ENCODE measurements around the gene PIGC.

Gene PIGC

DNA sequence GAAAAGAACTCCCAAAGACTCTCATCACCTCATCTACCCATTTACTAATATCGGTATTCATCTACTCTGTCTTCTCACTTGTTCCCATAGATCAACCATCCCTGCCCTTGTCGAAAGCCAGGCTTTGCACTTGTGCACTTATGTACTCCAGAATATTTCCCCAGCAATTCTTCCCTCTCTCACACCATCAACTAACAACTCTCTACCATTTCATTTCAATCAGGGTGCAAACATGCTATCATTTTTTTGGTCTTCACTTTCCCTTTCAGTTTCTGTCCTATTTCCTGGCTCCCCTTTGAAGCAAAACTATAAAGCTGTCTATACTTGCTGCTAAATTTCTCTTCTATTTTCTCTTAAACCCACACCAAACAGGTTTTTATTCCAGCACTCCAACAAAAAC lies 16.7 kb downstream of the PIGC start:
- DNase-seq, result no peak

DNA sequence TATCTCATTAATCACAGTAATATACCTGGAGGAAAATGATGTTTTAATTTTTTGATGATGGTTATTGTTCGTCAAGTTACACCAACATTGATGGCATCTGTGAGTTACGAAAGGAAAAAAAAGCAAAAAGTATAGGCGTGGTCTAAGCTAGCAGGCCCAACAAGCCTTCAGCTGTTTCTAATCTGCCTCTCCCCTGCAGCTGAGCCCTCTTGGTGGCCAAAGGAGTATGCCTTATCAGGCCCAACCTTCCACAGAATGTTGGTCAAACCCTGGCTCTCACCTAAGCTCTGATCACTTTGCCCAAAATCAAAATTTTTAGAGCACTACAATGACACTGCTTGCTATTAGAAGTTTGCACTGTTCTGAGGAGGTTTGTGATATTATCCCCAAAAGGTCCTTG lies 18.5 kb downstream of the PIGC start:
- DNase-seq, result no peak

DNA sequence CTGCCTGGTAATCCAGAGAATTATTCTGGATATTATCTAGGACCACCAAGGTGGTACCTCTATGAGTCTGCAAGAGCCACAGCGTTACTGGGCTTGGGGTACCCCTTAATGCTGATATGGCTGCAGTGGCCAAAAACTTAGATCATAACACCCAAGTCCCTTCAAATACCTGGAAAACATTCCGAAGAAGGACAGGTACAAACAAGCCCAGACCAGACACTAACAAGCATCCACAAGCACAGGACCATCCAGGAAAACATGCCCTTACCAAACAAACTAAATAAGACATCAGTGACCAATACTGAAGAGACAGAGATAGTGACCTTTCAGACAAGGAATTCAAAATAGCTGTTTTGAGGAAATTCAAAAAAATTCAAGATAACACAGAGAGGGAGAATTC lies 20.5 kb downstream of the PIGC start:
- DNase-seq, result no peak

DNA sequence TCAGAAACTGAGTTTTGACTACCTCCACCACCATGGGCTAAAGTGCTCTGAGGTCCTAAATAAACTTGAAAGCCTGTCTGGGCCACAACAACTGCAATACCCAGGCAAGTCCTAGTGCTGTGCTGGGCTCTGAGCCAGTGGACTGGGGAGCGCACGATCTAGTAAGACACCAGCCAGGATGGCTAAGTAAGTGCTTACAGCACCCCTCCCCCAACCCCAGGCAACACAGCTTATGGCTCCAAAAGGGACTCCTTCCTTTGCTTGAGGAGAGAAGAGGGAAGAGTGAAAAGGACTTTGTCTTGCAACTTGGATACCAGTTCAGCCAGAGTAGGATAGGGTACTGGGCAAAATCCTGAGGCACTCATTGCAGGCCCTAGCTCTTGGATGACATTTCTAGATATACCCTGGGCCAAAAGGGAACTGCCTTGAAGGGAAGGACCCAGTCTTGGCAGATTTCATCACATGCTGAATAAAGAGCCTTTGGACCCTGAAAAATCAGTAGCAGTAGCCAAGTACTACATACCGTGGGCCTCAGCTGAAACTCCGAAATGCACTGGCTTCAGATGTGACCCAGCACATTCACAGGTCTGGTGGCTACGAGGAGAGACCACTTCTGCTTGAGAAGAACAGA lies 21.8 kb downstream of the PIGC start:
- DNase-seq, result no peak

DNA sequence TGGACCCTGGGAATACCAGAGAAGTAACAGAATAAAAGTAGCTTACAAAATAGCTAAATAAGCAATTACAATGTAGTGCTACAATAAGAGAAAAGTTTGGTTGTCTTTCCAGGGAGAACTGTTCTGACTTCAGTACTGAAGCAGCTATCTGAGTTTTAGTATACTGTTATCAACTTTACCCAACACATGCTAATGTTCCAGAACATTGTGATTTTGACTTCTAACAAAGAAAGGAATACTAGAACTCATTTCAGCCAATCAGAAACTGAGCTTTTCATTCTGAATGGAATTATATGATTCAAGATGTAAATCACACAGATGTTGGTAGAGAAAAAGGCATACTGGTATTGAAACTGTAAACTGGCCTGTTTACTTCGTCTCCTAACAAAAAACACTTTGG lies 23.5 kb downstream of the PIGC start, which contains the start of gene C1orf105:
C1orf105 (plus strand) TSS at position 301 of the 400 bp plus-strand sequence. CDS start 201 bp downstream, outside the sequence.
- no peak for DNase-seq

DNA sequence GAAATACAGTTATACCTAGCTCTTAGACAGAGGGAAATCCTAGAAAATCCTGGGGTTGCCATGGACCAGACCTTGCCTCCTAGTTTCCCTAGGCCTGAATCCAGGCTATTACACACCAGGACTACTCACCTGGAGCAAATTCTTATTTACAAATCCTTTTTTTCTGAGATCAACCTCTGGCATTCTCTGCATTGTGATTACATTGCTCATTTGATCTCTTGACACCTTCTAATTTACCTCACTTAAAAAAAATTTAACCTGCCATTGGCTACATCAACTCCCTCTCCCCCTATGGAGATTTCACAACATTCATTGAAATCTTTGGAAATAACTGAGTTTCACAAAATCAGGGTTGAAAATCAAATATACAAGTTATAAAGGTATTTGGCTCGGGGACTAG lies 26.3 kb downstream of the PIGC start:
- DNase-seq, result peak; percentile 93

DNA sequence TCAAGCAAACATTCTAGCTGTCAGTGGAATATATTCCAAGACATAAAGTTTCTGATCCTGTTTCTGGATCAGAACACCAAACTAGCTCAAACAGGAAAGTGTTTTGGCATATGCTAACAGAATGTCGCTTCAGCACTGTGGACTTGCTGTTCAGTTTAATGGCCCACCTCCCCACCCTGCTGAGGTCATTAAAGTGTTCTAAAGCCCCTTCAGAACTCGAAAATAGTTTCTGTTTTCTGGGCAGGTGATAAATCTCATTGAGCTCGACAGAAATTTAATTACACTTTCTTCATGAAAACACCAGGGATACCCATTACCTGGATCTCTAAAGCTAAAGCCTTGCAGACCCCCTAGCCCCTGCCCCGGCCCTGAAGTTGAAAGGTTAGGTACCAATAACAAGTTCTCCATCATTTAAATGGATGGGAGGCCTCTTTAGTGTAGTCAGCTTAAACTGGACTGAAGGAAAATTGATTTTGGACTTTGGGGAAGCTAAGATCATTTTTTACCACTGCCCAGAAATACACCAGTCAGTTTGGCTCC lies 27.3 kb downstream of the PIGC start:
- DNase-seq, result no peak

DNA sequence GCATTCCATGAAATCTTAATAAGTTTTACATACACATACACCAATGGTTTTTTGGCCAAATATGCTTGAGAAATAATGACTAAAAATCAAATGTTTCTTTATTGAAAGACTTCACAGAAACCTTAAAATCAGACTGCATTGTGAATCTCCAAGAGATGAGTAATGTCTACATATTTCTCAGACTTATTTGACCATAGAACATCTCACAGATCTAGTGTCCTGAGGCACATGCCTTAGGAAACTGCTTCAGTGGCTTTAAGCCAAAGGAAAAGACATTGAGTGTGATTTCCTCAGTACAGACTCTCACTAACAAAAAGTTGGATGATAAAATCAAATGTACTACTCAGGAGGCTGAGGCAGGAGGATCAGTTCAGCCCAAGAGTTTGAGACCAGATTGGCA lies 29.5 kb downstream of the PIGC start:
- peak; percentile 26 for DNase-seq

DNA sequence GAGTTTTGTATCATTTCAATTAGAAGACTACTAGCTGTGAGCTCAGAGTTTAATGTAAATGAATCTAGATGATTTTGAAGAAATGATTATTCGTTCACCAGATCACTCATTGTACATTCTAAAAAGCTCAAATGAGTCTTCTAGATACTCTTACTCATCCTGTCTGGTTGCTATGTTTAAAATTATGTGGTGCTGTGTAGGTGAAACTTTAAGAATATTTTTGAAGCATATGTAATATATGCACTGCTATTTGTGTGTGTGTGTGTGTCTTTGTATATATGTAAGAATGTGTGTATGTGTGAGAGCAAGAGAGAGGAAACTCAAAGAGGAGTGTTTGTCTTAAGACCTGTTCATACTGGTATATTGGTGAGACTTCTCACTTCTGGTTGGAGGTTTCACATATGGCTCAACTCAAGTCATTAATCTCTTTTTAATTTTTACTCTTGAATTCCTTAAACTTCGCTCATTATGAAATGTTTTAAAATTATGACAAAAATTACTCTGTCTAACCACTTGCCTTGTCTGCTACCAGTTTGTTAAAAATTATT lies 32.0 kb downstream of the PIGC start:
- DNase-seq, result no peak

DNA sequence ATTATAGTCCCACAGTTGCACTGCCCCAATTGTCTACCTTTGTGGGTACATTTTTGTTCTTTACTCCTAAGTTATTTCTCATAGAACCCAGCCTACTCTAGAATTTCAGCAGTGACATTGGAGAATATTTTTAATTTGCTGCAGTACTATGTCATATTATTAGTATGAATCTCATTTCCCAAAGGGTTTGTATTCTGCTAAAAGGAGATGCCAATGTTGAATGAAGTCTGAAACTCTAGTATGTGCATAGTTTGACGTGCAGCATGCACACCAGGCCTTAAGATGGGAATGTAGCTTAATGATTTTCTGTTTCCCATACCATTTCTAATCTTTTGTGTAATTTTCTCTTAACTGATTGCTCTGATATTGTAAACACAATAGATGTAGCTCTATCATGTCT lies 33.8 kb downstream of the PIGC start:
- DNase-seq, result no peak

DNA sequence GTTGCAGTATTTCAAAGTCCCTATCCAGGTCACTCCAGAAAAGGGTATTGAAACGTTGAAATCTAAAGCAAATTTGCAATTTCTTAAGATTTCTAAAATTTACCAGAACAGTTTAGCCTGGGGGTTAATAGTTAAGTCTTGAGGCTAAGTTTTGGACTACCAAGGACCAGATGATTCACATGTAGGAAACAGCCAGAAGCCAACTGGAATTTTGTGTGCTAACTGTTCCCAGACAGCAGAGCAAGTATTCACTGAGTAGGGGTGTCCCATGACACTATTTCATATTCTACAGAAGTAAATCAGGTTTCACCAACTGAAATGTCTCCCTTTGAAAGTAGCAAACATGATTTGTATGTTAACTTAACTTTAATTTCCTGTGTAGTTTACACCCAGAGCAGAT lies 34.9 kb downstream of the PIGC start:
- no peak for DNase-seq

DNA sequence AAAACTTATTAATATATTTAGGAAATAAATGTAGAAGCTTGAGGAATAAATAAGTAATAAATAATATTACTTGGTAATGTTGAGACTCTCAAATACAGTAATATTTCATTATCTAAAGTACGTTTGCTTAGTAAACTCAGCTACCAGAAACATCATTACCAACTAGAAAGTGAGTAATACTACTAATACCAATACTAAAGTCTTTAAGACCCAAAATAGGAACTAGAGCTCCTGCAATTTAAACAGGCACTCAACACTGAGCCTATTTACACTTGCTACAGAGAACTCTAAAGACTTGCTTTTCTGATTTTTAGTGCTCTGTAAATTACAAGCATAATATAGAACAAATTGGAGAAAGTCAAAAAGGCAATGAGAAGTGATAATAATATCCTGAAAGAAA lies 36.9 kb downstream of the PIGC start:
- no peak for DNase-seq

DNA sequence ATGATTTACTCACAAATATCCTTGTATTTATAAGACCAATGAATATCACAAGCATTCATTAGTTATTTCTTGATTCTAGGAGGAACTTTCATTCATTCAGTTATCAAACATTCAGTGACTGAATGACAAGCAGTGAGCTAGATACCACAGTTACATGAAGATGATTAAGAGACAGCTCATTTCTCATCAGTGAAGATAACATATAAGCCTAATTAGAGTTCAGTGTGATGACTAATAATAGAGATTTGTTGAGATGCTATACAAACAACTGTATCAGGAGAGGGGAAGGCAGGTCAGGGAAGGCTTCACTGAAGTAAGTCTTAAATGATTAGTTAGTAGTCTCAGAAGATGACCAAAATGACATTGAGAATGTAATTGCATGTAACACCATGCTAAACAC lies 38.0 kb downstream of the PIGC start:
- no peak for DNase-seq

DNA sequence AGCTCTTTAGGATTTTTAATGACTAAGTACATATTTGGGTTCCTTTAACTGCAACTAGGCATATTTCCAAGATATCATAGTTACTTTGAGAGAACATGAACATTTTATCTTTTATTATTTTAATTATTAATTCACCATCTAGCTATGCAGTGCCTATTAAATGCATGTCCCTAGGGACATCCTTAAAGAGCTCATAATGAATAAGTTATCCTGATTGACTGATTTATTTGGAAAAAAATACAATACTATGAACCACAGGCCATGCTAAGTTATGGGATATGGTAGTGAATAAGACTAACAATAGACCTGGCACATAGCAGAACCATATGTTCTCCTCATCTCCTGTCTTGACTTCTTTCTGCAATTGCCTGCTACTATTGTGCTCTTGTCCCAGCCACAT lies 39.7 kb downstream of the PIGC start:
- DNase-seq, result no peak

DNA sequence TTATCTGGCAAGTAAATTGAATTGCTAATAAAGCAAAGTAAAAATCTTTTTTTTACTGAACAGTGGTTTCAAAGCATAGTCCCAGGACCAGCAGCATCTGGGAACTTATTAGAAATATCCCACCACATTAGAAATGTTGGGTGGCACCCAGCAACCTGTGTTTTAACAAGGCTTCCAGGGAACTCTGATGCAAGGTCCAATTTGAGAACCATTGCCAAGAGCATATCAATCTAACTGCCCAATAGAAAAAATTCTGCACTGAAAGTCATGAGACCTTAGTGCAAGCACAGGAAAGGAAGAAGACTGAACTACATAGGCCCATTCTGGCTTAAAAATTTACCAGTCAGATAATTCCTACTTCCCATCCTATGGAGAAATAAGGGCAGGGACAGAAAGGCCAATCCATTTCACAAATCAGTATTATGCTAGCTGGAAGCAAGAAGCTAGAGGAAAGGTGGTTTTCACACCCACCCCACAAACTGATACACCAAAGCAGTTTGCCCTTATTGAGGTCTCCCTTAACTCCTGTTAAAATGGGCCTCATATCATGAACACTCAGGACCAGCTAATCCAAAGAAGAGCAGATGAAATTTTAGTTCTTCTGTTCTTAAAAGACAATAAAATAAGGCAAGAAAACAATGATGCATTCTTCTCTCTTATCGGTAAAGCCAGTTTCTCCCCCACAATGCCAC lies 40.8 kb downstream of the PIGC start:
- DNase-seq, result no peak

DNA sequence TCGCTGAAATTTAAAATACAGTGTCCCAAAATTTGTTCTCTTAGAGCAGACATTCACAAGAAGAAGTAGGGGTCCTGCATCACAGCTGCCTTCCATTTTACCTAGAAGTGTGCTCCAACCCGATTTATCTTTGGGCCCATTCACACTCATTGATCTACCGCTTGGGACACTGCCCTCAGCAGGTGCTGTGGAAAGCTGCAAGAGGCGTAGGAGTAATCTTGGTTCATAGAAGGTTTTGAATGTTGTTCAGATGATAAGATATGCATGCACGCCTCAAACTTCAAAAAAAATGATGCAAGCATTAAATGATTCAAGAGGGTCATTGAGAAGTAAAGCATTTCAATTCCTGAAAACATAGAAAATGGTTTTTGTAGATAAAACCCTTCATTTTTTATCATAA lies 42.0 kb downstream of the PIGC start:
- DNase-seq, result no peak

DNA sequence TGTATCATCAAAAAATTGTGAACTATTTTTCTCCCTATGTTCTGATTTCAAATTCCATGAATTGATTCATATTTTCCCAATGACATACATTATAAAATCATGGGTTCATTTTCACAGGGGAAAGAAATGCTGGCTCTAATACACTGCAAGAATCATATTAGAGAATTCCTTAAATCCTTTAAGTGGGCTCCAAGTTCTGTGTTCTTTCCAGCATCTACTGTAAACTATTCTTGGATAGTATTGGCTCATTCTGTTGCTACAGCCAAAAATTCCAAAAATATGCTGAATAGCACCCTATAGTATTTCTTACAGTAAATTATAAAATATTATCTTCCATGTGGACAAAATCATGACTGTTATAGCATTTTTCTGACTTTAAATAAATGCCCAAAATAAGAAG lies 42.4 kb downstream of the PIGC start:
- no peak for DNase-seq

DNA sequence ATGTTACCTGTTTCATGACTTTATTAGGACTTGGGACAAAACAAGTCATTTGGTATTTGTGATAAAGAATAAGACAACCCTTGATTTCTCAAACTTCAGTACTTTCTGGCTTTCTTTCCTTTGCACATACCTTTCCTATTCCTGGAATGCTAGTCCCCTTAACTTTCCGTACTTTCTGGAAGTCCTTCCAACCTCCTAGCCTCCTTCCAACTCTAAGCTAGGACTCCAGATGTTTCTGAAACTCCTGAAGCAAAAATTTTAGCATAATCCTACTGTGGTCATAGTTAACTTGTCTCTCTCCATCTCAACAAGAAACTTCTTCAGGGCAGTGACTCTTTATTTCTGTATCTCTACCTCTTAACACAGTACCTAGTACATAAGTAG lies 43.2 kb downstream of the PIGC start:
- DNase-seq, result no peak

DNA sequence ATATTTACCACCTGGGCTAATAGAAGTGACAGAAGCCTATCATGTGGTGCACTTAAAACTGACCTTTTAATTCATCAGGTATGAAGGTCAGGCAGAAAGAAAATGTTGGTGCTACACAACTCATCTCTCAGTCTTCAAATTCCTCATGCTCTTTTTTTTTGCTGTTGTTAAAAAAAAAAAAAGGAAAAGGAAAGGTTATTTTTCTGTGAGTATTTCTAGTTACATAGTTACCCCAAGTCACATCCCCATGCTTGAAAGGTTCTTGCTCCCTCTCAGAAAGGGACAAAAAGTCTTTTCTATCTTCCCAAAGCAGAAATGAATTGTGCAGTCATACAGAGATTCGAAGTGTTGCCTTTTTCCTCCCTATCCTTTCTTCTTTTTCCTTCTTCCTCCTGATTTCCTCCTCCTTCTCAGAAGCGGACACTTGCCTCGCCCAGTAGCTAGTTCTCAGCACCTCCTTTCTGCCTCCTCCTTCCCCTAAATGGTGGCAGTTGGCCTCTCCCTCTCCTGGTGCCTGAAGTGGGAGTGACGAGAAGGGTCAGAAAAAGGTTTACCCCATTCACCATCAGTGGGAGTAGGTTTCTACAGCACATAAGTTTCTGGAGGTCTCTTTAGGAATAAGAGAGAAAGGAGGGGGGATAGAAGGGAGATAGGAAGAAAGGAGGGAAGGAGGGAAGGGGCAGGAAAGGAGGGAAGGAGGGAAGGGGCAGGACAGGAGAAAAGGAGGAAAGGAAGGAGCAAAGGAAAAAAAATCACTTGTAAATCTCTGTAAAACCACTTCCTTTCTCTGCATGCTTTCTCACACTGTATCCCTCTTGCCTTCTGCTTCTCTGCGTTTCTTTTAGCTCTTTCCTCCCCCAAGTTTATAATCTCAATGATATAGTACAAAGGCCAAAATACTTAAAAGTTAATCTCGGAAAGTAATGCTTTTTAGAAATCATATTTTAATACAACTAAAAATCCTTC lies 43.8 kb downstream of the PIGC start:
- DNase-seq, result no peak

DNA sequence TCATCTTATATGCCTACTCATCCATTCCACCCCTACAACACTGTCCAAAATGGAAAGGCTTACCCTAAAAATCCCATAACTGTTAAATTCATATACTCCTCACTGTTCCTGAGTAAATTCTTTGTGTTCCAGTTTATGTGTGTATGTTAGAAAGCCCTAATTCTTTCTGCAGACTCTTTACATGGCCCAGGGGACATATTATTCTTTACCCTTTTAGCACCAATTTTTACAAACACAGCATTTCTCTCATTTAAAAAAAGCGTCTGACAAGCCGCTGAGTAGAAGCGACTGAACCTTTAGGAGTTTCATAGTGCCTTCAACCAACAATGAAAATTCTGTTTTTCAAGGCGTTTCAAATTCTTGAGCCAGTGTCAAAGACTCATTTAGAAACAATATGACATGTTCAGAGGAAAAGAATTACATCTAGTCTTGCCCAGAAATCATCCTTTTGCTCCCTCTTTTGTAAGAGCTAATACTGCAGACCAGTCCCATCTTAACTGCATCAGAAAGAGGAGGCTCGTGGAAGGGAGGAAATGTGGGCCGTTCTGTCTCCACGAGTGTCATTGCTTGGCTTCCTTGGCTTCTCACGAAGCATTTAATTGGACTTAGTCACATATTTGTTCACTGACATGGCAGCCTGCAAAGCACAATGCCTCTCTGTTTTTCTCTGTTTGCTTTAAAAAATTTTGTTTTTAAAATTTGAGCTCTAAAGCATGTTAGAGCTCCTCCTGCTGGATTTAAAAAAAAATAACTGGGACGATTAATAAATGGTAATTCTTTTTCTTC lies 44.7 kb downstream of the PIGC start:
- DNase-seq, result peak; percentile 91

DNA sequence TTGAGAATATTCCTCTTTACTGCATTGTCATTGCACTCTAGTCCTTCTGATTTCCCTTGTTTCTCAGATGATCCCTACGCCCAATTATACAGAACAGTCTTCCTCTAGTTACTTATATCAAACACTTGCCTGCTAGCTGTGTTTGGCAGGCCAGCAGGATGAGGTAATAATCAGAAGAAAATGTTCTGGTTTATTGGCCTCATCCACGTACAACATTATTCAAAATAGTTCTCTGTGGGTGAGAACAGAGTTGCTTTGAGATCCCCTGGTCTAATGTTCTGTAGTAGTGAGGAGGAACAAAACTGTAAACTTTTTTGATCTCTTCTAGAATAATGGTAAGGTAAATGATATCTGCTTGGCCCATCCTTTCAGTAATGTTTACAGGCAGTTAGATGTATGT lies 45.7 kb downstream of the PIGC start:
- DNase-seq, result no peak

DNA sequence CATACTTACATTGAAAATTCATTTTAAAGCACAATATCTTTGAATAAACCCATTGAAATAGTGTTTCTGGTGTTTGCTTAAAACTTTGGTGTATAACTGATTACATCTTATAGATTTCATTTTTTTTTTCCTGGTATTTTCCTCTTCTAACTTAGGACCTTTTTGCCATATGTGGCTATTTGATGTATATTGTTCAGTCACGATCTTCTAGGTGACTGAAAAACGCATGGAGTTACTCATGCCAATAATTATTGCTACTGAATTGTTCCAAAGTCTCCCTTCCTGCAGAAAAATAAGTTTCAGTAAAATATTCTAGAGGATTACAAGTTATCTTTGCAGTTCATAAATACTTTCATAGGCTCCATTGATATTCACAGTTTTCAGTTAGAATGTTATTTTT lies 46.2 kb downstream of the PIGC start:
- no peak for DNase-seq
